ENCODE measurements around the gene AIFM2.

AIFM2 gene

DNA sequence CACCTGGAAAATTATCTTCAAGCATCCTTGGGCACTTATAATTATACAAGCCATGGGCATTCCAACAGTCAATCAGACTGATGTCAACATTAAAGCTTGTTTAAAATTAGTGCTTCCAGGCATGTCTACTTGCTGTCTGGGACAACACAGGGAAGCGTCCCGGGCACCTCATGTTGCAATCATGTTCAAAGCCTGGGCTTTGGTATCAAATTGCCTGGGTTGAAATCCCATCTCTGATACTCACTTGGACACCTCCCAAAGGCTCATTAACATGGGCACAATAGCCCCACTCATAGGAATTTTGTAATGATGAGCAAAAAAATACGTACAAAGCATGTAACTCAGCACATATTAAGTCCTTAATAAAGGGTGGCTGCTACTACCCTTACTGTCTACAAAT is 14.4 kb downstream of the AIFM2 start:
- no peak for ATAC-seq
- TF ChIP-seq ISL1 (CRISPR knock-in tag; IDR thresholded peaks at IDR 0.05) = no peak
- no peak for TF ChIP-seq ZNF565 (CRISPR knock-in tag; conservative IDR thresholded peaks at IDR 0.05; ENCODE audit: low read depth)
- TF ChIP-seq ESRRG (CRISPR knock-in tag; IDR thresholded peaks at IDR 0.05) = no peak
- TF ChIP-seq TOX (CRISPR knock-in tag; IDR thresholded peaks at IDR 0.05; ENCODE audit: borderline replicate concordance) = no peak
- no peak for TF ChIP-seq ZFP30 (CRISPR knock-in tag; IDR thresholded peaks at IDR 0.05)
- TF ChIP-seq ZNF70 (CRISPR knock-in tag; IDR thresholded peaks at IDR 0.05) = no peak
- no peak for TF ChIP-seq GLIS3 (CRISPR knock-in tag; IDR thresholded peaks at IDR 0.05)
- no peak for TF ChIP-seq OSR1 (CRISPR knock-in tag; IDR thresholded peaks at IDR 0.05)
- TF ChIP-seq, protein P1, sequence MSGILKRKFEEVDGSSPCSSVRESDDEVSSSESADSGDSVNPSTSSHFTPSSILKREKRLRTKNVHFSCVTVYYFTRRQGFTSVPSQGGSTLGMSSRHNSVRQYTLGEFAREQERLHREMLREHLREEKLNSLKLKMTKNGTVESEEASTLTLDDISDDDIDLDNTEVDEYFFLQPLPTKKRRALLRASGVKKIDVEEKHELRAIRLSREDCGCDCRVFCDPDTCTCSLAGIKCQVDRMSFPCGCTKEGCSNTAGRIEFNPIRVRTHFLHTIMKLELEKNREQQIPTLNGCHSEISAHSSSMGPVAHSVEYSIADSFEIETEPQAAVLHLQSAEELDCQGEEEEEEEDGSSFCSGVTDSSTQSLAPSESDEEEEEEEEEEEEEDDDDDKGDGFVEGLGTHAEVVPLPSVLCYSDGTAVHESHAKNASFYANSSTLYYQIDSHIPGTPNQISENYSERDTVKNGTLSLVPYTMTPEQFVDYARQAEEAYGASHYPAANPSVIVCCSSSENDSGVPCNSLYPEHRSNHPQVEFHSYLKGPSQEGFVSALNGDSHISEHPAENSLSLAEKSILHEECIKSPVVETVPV (CRISPR knock-in tag; IDR thresholded peaks at IDR 0.05) = no peak
- TF ChIP-seq, protein P2, sequence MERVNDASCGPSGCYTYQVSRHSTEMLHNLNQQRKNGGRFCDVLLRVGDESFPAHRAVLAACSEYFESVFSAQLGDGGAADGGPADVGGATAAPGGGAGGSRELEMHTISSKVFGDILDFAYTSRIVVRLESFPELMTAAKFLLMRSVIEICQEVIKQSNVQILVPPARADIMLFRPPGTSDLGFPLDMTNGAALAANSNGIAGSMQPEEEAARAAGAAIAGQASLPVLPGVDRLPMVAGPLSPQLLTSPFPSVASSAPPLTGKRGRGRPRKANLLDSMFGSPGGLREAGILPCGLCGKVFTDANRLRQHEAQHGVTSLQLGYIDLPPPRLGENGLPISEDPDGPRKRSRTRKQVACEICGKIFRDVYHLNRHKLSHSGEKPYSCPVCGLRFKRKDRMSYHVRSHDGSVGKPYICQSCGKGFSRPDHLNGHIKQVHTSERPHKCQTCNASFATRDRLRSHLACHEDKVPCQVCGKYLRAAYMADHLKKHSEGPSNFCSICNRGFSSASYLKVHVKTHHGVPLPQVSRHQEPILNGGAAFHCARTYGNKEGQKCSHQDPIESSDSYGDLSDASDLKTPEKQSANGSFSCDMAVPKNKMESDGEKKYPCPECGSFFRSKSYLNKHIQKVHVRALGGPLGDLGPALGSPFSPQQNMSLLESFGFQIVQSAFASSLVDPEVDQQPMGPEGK (CRISPR knock-in tag; IDR thresholded peaks at IDR 0.05; ENCODE audit: borderline replicate concordance) = no peak
- TF ChIP-seq BACH2 (CRISPR knock-in tag; IDR thresholded peaks at IDR 0.05; ENCODE audit: borderline replicate concordance) = no peak
- no peak for TF ChIP-seq TCF4 (CRISPR knock-in tag; IDR thresholded peaks at IDR 0.05; ENCODE audit: borderline replicate concordance)
- TF ChIP-seq, protein P3, sequence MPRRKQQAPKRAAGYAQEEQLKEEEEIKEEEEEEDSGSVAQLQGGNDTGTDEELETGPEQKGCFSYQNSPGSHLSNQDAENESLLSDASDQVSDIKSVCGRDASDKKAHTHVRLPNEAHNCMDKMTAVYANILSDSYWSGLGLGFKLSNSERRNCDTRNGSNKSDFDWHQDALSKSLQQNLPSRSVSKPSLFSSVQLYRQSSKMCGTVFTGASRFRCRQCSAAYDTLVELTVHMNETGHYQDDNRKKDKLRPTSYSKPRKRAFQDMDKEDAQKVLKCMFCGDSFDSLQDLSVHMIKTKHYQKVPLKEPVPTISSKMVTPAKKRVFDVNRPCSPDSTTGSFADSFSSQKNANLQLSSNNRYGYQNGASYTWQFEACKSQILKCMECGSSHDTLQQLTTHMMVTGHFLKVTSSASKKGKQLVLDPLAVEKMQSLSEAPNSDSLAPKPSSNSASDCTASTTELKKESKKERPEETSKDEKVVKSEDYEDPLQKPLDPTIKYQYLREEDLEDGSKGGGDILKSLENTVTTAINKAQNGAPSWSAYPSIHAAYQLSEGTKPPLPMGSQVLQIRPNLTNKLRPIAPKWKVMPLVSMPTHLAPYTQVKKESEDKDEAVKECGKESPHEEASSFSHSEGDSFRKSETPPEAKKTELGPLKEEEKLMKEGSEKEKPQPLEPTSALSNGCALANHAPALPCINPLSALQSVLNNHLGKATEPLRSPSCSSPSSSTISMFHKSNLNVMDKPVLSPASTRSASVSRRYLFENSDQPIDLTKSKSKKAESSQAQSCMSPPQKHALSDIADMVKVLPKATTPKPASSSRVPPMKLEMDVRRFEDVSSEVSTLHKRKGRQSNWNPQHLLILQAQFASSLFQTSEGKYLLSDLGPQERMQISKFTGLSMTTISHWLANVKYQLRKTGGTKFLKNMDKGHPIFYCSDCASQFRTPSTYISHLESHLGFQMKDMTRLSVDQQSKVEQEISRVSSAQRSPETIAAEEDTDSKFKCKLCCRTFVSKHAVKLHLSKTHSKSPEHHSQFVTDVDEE (CRISPR knock-in tag; IDR thresholded peaks at IDR 0.05) = no peak
- TF ChIP-seq RARB (CRISPR knock-in tag; IDR thresholded peaks at IDR 0.05) = no peak
- TF ChIP-seq ZC3H10 (CRISPR knock-in tag; IDR thresholded peaks at IDR 0.05) = no peak

DNA sequence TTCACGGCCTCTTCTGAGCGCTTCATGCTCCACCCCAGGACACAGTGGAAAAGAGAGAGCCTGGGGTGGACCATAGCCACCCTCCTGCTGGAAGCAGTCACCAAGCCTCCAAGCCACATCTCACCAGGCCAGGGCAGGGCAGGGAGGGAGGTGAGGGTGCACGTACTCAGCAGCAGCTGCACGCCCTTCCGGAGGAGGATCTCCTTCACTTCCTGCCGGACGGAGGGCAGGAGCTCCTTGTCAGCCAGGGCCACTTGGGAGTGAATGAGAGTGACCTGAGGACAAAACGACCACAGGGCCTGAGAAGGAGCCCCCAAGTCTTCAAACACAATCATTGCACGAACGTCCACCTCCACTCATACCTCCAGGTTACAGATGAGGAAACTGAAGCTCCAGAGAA is 15.0 kb downstream of the AIFM2 start:
- TF ChIP-seq RARB (CRISPR knock-in tag; IDR thresholded peaks at IDR 0.05) (no peak), ZNF8 (CRISPR knock-in tag; IDR thresholded peaks at IDR 0.05) (no peak), ESRRG (CRISPR knock-in tag; IDR thresholded peaks at IDR 0.05) (no peak), GLIS3 (CRISPR knock-in tag; IDR thresholded peaks at IDR 0.05) (no peak), ZC3H10 (CRISPR knock-in tag; IDR thresholded peaks at IDR 0.05) (no peak), ZFP30 (CRISPR knock-in tag; IDR thresholded peaks at IDR 0.05) (no peak), PPARA (CRISPR knock-in tag; IDR thresholded peaks at IDR 0.05; ENCODE audit: borderline replicate concordance) (no peak), OSR1 (CRISPR knock-in tag; IDR thresholded peaks at IDR 0.05) (no peak), ZNF70 (CRISPR knock-in tag; IDR thresholded peaks at IDR 0.05) (no peak), ARNTL (CRISPR knock-in tag; IDR thresholded peaks at IDR 0.05; ENCODE audit: borderline replicate concordance, low read depth) (no peak), CSDC2 (CRISPR knock-in tag; IDR thresholded peaks at IDR 0.05) (no peak), SNAI2 (CRISPR knock-in tag; IDR thresholded peaks at IDR 0.05) (no peak), ISL1 (CRISPR knock-in tag; IDR thresholded peaks at IDR 0.05) (no peak), TOX (CRISPR knock-in tag; IDR thresholded peaks at IDR 0.05; ENCODE audit: borderline replicate concordance) (no peak)
- TF ChIP-seq, protein P1 (CRISPR knock-in tag; IDR thresholded peaks at IDR 0.05) = no peak
- TF ChIP-seq, protein P4, sequence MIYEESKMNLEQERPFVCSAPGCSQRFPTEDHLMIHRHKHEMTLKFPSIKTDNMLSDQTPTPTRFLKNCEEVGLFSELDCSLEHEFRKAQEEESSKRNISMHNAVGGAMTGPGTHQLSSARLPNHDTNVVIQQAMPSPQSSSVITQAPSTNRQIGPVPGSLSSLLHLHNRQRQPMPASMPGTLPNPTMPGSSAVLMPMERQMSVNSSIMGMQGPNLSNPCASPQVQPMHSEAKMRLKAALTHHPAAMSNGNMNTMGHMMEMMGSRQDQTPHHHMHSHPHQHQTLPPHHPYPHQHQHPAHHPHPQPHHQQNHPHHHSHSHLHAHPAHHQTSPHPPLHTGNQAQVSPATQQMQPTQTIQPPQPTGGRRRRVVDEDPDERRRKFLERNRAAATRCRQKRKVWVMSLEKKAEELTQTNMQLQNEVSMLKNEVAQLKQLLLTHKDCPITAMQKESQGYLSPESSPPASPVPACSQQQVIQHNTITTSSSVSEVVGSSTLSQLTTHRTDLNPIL (CRISPR knock-in tag; IDR thresholded peaks at IDR 0.05; ENCODE audit: low read depth) = no peak
- TF ChIP-seq, protein P5, sequence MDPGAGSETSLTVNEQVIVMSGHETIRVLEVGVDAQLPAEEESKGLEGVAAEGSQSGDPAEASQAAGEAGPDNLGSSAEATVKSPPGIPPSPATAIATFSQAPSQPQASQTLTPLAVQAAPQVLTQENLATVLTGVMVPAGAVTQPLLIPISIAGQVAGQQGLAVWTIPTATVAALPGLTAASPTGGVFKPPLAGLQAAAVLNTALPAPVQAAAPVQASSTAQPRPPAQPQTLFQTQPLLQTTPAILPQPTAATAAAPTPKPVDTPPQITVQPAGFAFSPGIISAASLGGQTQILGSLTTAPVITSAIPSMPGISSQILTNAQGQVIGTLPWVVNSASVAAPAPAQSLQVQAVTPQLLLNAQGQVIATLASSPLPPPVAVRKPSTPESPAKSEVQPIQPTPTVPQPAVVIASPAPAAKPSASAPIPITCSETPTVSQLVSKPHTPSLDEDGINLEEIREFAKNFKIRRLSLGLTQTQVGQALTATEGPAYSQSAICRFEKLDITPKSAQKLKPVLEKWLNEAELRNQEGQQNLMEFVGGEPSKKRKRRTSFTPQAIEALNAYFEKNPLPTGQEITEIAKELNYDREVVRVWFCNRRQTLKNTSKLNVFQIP (CRISPR knock-in tag; IDR thresholded peaks at IDR 0.05; ENCODE audit: borderline replicate concordance, low read depth) = no peak
- TF ChIP-seq, protein P3 (CRISPR knock-in tag; IDR thresholded peaks at IDR 0.05) = no peak
- ATAC-seq = no peak

Measured in SK-N-SH treated with all-trans-retinoic acid at 6 μM for 48 hours (cell line).